ENCODE results near the gene SLC2A4RG. TPM values are rescaled to one million over a fixed set of nuclear protein-coding genes. Genes with fewer than 3 reads are reported as not detected.

SLC2A4RG gene
- total and polyA plus RNA-seq, 2 of the 4 experiments (the other 2 are of a cell fraction) = 5.0 to 50.3 TPM

GRCh38 chr20:63783970-63784369 is 44.4 kb downstream of the SLC2A4RG start:
- H3K36me3 ChIP-seq (ENCODE audit: control insufficient read depth, insufficient read depth, low read length) = peaks cover 4% of the 10 kb centered on the region; the same call in 1 of the 2 replicates
- no peak overlapping the region for H2AK9ac ChIP-seq (replicated peaks; ENCODE audit: low read depth, low read length, poor library complexity)
- H3K56ac ChIP-seq (ENCODE audit: extremely low read depth, insufficient read depth, low read length) = no peak overlapping the region
- no peak overlapping the region for H3K4me3 ChIP-seq (ENCODE audit: insufficient read depth, low read depth, low read length)
- ATAC-seq (ENCODE audit: low read depth) (no peak), DNase-seq (no peak)
- H3K14ac ChIP-seq (replicated peaks; ENCODE audit: low read depth, low read length) = no peak overlapping the region
- WGBS, 2 experiments (ENCODE audit: extremely low coverage in 2 of 2, insufficient read length in 1 of 2) = 74% methylated on average over 6 of the region's 16 CpGs; no CpG with 5 or more reads in 1 of the 2 experiments
- H4K8ac ChIP-seq (ENCODE audit: low read depth in 2 of 2, low read length in 2 of 2) = no peak overlapping the region
- POLR2A ChIA-PET (ENCODE audit: unreplicated experiment) = no interaction called here
- H4K91ac ChIP-seq (ENCODE audit: insufficient read depth, low read depth, low read length) = no peak overlapping the region
- H3K23ac ChIP-seq (ENCODE audit: low read depth, low read length) = no peak overlapping the region
- H3K9me1 ChIP-seq (ENCODE audit: insufficient read depth, low read length) = no peaks in the 10 kb centered on the region
- in situ Hi-C loops (cut with MboI; ENCODE audit: low sequenced_read_pairs) (loop anchor here (5.0 kb wide), 1 partner anchor 73 kb away; no protein-coding TSS in a partner anchor), intact Hi-C loops (cut with micrococcal nuclease) (no loop called here), dilution Hi-C loops (cut with HindIII; ENCODE audit: low sequenced_read_pairs, unreplicated experiment) (no loop called here)
- no peak overlapping the region for H2AK5ac ChIP-seq (ENCODE audit: low read depth, low read length)
- no peak overlapping the region for H4K5ac ChIP-seq (ENCODE audit: low read depth, low read length)
- H2BK20ac ChIP-seq (ENCODE audit: low read depth, low read length) = no peak overlapping the region
- no peak overlapping the region for H3K4me2 ChIP-seq (ENCODE audit: low read depth, low read length)
- H3K9me3 ChIP-seq (ENCODE audit: control insufficient read depth, insufficient read depth, low read length) = no peaks in the 10 kb centered on the region
- no TSS peak for BruUV-seq (replicated peaks)
- H3K4me1 ChIP-seq (ENCODE audit: control insufficient read depth, insufficient read depth, low read length) = no peaks in the 10 kb centered on the region
- CTCF ChIA-PET = no interaction called here
- TF ChIP-seq ELK1 (IDR thresholded peaks at IDR 0.05; ENCODE audit: borderline replicate concordance, low read depth, low read length) = no peak
- TF ChIP-seq MAFK (IDR thresholded peaks at IDR 0.05; ENCODE audit: low read depth, low read length) = no peak
- no peak for TF ChIP-seq SMC3 (IDR thresholded peaks at IDR 0.05; ENCODE audit: low read depth, low read length)
- no peak for TF ChIP-seq CEBPB (IDR thresholded peaks at IDR 0.05; ENCODE audit: low read depth, low read length)
- TF ChIP-seq RAD21 (IDR thresholded peaks at IDR 0.05; ENCODE audit: low read length) = no peak
- TF ChIP-seq BHLHE40 (IDR thresholded peaks at IDR 0.05; ENCODE audit: low read depth, low read length) = no peak
- no peak overlapping the region for H3K27ac ChIP-seq (ENCODE audit: insufficient read depth, low read length)
- no peak overlapping the region for H2BK5ac ChIP-seq (ENCODE audit: low read depth, low read length, poor library complexity, severe bottlenecking)
- H2BK15ac ChIP-seq (ENCODE audit: low read depth, low read length) = no peak overlapping the region
- no peak overlapping the region for H2AFZ ChIP-seq (replicated peaks; ENCODE audit: low read length, poor library complexity)
- peaks cover 6 to 30% of the 10 kb centered on the region in 2 experiments for H3K79me1 ChIP-seq (ENCODE audit: low read depth in 1 of 2, low read length in 2 of 2)
- no peak overlapping the region for H3K9ac ChIP-seq (ENCODE audit: low read depth, low read length)
- H3K18ac ChIP-seq (ENCODE audit: low read depth, low read length) = no peak overlapping the region
- H3K4ac ChIP-seq (ENCODE audit: low read depth, low read length) = no peak overlapping the region
- H3K27me3 ChIP-seq (ENCODE audit: control insufficient read depth, insufficient read depth, low read length) = no peaks in the 10 kb centered on the region
- H2BK120ac ChIP-seq (ENCODE audit: low read depth, low read length) = no peak overlapping the region
- H4K20me1 ChIP-seq (ENCODE audit: insufficient read depth, low read length) = peaks cover 12% of the 10 kb centered on the region

Measured in IMR-90 (cell line).